Kidney capillary endothelial cell (primary cell): ENCODE measurements around the gene XPOT.
A peak's percentile ranks its signal among the peaks of the same experiment; 100 is the strongest.
"Not testable (repeated sequence)": the region's sequence is repeated elsewhere in the genome, so short reads cannot be mapped to it uniquely, and the experiment has no call there.

ENCODE experiments used
- DNase-seq: peaks from one replicate; pipeline ENCODE4 v3.0.0-alpha.2; 2018; ENCODE audit warnings: low spot score

XPOT gene

GRCh38 chr12:64403707-64404469 lies at the start of gene XPOT:
TSS of gene XPOT (plus strand) at chr12:64404392. CDS start at chr12:64410036, 5,644 bp downstream.
- peak; percentile 97 for DNase-seq

- not testable (repeated sequence) for DNase-seq
Measured at GRCh38 chr12:64356209-64356608, 48.0 kb upstream of the XPOT start.

GRCh38 chr12:64361173-64361572 lies 43.0 kb upstream of the XPOT start:
- DNase-seq: not testable (repeated sequence)

GRCh38 chr12:64362721-64363305 lies 41.4 kb upstream of the XPOT start:
- no peak for DNase-seq

- DNase-seq: no peak
Measured at GRCh38 chr12:64383675-64384074, 20.5 kb upstream of the XPOT start.

GRCh38 chr12:64385019-64385418 lies 19.2 kb upstream of the XPOT start:
- no peak for DNase-seq

- DNase-seq: no peak
Measured at GRCh38 chr12:64385468-64385867, 18.7 kb upstream of the XPOT start.

GRCh38 chr12:64387197-64387816 lies 16.9 kb upstream of the XPOT start:
- DNase-seq: no peak

GRCh38 chr12:64389154-64389553 lies 15.0 kb upstream of the XPOT start:
- DNase-seq: no peak

GRCh38 chr12:64390275-64390851 lies 13.8 kb upstream of the XPOT start, which contains the start of gene C12orf56:
TSS of gene C12orf56 (minus strand) at chr12:64390758. CDS start at chr12:64390565, 193 bp downstream.
- DNase-seq: no peak

- peak; percentile 42 for DNase-seq
Measured at GRCh38 chr12:64392221-64392620, 12.0 kb upstream of the XPOT start.

GRCh38 chr12:64395739-64396138 lies 8.5 kb upstream of the XPOT start:
- peak; percentile 70 for DNase-seq

GRCh38 chr12:64400041-64400440 lies 4.2 kb upstream of the XPOT start:
- DNase-seq: no peak

- DNase-seq: no peak
Measured at GRCh38 chr12:64402181-64402580, 2.0 kb upstream of the XPOT start.

- peak; percentile 56 for DNase-seq
Measured at GRCh38 chr12:64404470-64405256, 471 bp downstream of the XPOT start.

- no peak for DNase-seq
Measured at GRCh38 chr12:64407342-64408223, 3.4 kb downstream of the XPOT start.

- DNase-seq: no peak
Measured at GRCh38 chr12:64411427-64411826, 7.2 kb downstream of the XPOT start.

- no peak for DNase-seq
Measured at GRCh38 chr12:64412459-64412858, 8.3 kb downstream of the XPOT start.

- no peak for DNase-seq
Measured at GRCh38 chr12:64413884-64414283, 9.7 kb downstream of the XPOT start.

- DNase-seq: no peak
Measured at GRCh38 chr12:64418209-64418608, 14.0 kb downstream of the XPOT start.

GRCh38 chr12:64419696-64420095 lies 15.5 kb downstream of the XPOT start:
- peak; percentile 47 for DNase-seq
